Stimulated activated CD8-positive, alpha-beta memory T cell treated with anti-CD3 and anti-CD28 coated beads, Interleukin-12 subunit alpha, Interleukin-12 subunit beta, amount 100 ng/mL, for 1 hour (primary cell): ENCODE results near the gene CDC34.
A peak's percentile ranks its signal among the peaks of the same experiment; 100 is the strongest.

Experiments
- DNase-seq: peaks from one replicate; pipeline ENCODE4 v3.0.0-alpha.2; 2020; ENCODE audit warnings: low read depth

Gene CDC34

DNA sequence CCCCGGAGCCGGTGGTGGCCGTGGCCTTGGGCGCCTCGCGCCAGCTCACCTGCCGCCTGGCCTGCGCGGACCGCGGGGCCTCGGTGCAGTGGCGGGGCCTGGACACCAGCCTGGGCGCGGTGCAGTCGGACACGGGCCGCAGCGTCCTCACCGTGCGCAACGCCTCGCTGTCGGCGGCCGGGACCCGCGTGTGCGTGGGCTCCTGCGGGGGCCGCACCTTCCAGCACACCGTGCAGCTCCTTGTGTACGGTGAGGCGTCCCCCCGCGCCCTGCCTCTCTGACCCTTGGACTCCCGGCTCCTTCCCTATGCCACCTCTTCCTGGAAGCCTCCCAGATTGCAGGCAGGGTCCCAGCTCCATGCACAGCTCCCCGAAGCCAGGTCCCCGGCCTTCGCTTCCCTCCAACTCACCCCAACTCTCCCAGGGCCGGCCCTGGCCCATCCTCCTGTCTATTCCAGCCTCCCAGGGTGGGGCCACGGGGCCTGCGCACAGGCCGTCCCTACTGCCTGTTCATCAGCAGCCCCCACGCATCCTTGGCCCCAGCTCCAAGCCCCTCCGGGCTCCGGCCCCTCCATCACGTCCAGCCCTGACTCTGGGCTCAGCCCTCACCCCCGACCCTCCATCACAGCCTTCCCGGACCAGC, 33.6 kb upstream of the CDC34 start:
- no peak for DNase-seq

DNA sequence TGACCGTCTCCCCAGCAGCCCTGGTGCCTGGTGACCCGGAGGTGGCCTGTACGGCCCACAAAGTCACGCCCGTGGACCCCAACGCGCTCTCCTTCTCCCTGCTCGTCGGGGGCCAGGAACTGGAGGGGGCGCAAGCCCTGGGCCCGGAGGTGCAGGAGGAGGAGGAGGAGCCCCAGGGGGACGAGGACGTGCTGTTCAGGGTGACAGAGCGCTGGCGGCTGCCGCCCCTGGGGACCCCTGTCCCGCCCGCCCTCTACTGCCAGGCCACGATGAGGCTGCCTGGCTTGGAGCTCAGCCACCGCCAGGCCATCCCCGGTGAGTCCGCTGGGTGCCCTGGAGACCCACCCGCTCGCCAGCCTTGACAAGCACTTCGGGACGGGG, 33.1 kb upstream of the CDC34 start:
- DNase-seq, result no peak

DNA sequence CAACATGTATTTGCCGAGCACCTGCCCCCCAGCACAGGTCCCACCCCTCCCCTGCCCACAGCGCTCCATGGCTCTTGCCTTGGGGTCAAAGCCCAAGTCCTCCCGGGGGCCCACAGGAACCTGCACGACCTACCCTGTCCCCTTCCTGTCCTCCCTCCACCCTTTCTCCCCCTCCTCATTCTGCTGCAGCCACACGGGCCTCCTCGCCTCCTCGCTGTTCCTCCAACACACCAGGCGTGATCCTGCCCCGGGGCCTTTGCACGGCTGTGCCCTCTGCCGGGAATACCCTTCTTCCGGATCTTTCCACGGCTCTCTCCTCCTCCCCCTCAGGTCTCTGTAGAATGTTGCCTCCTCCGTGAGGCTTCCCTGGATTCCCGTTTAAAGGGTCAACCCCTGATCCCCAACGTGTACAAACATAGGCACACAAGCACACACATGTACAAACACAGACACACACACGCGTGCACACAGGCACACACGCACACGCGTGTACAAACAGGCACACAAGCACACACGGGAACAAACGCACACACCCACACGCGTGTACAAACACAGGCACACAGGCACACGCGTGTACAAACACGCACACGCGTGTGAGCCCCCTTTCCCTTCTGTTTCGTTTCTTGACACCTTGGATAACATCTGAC, 32.5 kb upstream of the CDC34 start:
- no peak for DNase-seq

DNA sequence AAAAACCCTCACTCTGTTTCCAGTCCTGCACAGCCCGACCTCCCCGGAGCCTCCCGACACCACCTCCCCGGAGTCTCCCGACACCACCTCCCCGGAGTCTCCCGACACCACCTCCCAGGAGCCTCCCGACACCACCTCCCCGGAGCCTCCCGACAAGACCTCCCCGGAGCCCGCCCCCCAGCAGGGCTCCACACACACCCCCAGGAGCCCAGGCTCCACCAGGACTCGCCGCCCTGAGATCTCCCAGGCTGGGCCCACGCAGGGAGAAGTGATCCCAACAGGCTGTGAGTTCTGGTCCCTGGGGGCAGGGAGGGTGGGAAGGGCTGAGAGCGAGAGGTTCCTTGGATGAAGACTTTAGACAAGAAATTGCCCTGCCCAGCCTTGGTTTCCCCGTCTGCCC, 29.9 kb upstream of the CDC34 start:
- DNase-seq, result no peak

DNA sequence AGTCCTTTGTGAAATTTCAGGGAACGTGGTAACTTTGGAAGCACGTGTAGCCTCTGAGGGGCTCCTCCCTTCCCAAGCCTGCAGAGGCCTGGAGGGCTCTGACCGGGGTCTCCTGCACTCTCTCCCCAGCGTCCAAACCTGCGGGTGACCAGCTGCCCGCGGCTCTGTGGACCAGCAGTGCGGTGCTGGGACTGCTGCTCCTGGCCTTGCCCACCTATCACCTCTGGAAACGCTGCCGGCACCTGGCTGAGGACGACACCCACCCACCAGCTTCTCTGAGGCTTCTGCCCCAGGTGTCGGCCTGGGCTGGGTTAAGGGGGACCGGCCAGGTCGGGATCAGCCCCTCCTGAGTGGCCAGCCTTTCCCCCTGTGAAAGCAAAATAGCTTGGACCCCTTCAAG, 26.9 kb upstream of the CDC34 start:
- DNase-seq, result no peak

DNA sequence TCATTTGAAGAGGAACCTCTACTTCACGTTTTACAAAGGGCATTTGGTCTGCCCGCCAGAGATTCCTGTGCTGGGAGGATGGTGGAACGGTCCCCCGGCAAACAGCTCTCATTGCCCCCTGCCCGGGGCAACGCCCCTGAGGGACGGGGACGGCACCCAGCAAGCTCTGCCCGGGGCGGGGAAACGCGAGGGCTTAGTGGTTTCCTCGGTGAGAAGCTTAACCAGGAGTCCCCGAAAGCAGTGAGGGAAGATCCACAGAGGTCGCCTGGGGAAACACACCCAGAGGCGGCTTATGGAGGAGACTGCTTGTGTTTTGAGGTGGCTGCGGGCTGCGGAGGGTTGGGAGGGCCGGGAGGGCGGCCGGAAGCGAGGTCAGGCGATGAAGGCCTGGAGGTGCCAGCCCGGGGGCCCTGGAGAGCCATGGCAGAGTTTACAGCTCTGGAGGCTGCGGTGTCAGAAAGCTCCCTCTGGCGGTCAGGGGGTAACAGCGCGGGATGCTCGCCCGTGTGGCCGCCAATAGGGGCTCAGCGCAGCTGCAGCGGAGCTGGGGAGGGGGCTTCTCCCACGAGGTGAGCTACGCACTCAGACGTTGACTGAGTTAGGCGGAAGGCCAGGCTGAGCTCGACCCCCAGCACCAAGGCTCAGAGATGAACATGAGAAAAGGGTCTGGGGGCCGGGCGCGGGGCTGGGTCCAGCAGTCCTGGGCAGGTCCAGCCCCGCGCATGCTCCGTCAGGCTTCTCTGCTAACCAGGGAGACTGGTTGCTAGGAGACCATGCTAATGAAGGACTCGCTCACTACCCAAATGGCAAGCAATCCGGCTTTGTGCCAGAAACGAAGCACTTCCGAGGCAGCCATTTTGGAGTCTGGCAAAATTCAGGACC, 24.9 kb upstream of the CDC34 start:
- DNase-seq, result peak; percentile 91

DNA sequence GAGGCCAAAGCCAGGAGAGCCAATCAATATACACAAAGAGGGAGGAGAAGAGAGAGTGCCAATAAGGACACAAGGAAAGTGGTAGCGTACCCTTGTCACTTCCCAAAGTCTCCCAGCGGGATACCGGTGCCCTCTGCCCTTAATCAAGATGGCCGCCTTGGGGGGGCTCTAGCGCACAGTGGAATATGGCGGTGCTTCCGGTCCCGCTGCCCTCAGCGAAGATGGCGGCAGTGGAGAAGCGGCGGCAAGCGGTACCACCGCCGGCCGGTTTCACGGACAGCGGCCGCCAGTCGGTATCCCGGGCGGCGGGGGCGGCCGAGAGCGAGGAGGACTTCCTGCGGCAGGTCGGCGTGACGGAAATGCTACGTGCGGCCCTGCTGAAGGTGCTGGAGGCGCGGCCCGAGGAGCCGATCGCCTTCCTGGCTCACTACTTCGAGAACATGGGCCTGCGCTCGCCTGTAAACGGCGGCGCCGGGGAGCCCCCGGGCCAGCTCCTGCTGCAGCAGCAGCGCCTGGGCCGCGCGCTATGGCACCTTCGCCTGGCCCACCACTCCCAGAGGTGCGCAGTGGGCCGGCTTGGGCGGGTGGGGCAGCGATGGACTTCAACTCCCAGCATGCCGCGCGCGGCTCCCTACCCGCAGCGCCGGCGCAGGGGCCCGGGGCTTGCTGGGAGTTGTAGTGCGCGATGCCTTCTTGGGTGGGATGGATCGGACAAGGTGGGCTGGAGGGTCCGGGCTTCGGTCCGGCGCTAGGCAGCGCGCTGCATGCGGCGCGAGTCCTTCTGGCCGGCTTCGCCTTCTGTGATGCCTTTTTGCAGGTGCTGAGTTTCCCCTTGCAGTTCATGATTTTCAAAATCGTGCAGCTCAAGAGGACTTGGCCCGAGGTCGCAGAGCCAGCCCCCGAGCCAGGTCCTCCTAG, 24.0 kb upstream of the CDC34 start, which contains the start of gene TPGS1:
TPGS1 (plus strand) TSS at position 212 of the 918 bp plus-strand sequence; CDS start at position 222, 10 bp downstream.
- peak; percentile 57 for DNase-seq

DNA sequence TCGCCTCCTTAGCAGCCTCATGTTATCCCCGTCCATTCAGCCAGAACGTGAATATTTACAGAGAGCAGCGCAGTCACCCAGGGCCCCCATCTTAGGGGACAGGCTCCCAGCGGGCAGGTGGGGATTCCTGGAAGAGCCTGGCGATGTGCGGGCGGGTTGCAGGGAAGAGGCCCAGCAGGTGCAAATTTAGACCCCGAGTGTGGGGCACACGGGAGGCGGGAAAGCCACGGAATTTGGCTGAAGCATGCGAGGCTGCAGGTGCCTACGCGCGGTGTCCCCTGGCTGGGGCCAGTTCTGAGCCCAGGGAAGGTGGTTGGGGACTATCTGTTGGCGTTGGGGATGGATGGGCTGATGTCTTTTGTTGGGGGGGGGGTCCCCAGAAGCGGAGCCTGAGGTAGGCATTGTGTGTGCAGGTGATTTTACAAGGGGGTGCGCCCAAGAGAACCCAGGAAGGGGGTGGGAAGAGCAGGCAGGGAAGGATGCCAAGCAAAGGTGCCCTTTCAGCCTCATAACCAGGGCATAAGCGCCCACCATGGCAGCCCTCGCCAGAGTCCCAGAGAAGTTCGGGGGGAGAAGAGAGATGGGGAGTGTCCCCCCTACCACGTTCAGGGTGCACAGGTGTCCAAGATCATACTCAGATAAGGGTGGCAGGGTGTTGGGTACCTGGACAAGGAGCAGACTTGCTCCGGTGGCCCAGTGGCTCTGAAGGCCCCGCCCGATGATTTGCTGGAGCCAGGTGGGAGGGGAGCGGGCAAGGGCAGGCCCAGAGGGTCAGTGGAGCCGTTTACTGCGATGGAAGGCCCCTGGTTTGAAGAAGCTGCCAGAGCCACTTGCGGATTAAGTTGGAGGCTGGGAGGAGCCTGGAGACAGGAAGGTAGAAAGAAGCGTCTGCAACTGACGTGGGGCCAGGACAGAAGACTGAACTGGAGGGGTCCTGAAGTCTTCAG, 23.1 kb upstream of the CDC34 start:
- no peak for DNase-seq

DNA sequence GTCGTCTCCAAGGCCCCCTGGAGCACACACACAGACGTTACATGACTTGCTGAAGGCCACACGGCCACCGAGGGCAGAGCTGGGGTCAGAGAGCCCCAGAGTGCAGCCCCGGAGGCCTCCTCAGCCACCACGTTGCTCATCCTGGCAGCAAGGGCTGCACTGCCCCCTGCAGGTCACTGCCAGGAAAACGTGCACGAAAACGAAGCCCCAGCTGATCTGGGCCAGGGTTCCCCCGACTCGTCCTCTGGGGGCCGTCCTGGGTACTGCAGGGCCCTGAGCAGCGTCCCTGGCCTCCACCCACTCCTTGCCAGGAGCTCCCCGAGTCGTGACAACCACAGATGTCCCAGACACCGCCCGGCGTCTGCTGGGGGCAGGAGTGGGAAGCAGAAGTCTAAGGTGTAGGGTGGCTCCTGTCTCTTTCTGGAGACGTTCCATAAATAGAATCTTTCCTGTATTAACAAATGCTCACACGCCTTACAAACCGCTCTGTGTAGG, 20.9 kb upstream of the CDC34 start:
- peak; percentile 88 for DNase-seq

DNA sequence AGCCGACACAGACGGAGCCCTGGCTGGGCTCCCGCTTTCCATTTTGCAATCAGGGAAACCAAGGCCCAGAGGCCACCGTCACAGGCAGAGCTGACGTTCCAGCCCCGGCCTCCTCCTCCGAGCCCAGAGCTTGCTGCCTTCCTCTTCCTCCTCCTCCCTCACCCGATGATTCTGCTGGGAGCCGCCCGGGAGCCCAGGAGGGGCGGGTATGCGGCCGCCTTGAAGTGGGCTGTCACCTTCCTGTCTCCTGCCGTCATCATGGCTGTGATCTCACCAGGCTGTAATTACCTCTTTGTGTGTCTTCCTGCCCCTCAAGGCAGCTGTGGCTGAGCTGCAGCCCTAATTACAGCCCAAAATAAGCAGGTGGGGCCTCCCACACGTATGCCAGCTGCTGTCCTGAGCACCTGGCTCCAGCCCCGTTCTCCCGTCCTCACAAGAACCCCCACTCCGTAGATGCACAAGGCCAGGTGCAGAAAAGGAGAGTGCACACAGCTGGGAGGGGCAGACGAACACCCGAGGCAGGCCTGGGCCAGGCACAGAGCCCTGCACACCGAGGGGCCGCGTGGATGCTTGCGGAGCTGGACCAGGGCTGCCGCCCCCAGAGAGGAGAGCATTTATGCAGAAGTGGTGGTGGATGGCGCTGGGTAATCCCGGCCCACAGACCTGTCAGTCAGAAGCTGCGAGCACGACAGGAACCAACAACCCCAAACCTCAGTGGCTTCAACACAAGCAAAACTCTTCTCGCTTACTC, 20.3 kb upstream of the CDC34 start:
- peak; percentile 75 for DNase-seq

DNA sequence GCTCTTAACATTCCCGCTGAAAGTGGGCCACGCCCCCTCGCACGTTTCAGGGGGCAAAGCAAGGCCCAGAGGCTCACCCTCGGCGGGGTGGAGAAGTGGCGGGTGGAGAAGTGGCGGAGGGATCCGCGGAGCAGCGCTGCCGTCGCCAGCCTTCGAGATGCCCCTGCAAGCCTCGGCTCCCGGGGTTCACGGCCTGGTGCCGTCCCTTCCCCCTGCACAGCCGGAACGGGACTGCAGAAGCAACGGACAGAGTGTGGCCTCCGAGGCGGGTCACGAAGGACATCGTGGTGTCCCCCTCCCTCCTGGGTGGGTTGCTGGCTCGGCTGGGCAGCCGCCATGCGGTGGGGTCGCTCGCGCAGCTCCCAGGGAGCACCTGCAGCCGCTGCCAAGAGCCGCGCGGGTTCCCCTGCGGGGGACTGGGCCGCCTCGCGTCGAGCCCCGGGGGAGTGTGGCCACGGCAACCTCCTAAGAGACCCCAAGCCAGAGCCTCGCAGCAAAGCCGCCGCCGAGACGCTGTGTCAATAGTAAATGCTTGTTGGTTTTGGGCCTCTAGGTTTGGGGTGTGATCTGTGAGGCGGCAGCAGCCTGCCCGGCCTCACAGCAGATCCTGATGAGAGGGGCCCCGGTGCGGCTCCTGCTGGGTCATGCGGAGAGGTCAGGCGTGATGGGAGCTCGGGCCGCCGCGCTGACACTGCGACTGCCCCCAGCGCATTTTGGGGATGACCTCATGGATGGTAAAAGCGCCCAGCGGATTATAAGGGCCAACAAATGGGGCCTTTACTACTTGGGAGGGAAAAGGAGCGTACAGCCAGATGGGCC, 18.8 kb upstream of the CDC34 start:
- no peak for DNase-seq

DNA sequence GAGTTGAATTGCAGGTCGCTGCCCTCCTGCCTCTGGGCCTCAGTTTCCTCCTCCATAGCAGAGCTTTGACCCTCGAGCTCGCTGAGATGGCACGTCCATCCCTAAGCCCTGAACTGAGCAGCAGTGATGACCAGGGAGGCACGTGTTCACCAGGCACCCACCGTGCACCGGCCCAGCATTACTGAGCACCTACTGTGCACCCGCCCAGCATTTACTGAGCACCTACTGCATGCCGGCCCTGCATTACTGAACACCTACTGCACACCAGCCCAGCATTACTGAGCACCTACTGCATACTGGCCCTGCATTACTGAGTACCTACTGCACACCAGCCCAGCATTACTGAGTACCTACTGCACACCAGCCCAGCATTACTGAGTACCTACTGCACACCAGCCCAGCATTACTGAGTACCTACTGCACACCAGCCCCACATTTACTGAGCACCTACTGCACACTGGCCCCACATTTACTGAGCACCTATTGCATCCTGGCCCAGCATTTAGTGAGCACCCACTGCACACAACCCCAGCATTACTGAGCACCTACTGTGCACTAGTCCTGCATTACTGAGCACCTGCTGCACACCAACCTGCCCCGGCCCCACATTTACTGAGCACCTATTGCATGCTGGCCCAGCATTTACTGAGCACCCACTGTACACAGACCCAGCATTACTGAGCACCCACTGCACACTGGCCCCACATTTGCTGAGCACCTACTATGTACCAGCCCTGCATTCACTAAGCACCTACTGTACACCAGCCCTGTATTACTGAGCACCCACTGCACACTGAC, 18.0 kb upstream of the CDC34 start:
- no peak for DNase-seq

DNA sequence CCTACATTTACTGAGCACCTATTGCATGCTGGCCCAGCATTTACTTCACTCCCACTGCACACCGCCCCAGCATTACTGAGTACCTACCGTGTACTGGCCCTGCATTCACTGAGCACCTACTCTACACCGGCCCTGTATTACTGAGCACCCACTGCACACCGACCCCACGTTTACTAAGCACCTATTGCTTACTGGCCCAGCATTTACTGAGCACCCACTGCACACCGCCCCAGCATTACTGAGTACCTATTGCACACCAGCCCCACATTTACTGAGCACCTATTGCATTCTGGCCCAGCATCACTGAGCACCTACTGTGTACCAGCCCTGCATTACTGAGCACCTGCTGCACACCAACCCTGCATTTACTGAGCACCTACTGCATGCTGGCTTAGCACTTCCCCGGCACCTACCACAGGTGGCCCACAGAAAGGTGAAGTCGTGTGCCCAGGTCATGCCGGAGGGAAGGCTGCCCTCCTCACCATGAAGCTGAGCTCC, 17.3 kb upstream of the CDC34 start:
- DNase-seq, result no peak

DNA sequence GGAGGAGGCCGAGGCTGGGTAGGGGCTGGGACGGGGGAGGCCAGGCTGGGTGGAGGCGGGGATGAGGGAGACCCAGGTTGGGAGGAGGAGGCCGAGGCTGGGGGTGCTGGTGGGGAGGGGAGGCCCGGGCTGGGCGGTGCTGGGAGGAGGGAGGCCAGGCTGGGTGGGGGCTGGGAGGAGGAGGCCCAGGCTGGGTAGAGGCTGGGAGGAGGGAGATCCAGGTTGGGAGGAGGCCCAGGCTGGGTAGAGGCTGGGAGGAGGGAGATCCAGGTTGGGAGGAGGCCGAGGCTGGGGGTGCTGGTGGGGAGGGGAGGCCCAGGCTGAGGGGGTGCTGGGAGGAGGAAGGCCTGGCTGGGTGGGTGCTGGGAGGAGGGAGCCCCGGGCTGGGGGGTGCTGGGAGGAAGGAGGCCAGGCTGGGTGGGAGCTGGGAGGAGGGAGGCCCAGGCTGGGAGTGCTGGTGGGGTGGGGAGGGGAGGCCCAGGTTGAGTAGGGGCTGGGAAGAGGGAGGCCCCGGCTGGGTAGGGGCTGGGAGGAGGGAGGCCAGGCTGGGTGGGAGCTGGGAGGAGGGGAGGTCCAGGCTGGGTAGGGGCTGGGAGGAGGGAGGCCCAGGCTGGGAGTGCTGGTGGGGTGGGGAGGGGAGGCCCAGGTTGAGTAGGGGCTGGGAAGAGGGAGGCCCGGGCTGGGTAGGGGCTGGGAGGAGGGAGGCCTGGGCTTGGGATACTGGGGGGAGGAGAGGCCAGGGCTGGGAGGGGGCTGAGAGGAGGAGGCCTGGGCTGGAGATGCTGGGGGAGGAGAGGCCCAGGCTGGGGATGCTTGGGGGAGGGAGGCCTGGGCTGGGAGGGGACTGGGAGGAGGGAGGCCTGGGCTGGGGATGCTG, 13.6 kb upstream of the CDC34 start:
- no peak for DNase-seq

DNA sequence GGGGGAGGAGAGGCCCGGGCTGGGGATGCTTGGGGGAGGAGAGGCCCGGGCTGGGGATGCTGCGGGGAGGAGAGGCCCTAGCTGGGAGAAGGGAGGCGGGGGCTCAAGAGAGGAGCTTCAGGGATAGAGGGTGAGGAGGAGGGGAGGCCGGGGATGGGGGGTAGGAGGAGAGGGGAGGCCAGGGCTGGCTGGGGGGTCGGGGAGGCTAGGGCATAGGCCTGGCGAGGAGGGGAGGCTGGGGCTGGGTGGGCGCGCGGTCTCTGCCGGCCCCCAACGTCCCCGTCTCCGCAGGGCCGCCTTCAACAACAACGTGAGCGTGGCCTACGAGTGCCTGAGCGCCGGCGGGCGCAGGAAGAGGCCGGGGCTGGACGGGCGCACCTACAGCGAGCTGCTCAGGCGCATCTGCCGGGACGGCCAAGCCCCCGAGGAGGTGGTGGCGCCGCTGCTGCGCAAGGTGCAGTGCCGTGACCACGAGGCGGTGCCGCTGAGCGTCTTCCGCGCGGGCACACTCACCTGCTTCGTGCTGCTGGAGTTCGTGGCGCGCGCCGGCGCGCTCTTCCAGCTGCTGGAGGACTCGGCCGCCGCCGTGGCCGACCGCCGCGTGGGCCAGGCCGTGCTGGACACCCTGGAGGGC, 12.8 kb upstream of the CDC34 start:
- DNase-seq, result peak; percentile 27

DNA sequence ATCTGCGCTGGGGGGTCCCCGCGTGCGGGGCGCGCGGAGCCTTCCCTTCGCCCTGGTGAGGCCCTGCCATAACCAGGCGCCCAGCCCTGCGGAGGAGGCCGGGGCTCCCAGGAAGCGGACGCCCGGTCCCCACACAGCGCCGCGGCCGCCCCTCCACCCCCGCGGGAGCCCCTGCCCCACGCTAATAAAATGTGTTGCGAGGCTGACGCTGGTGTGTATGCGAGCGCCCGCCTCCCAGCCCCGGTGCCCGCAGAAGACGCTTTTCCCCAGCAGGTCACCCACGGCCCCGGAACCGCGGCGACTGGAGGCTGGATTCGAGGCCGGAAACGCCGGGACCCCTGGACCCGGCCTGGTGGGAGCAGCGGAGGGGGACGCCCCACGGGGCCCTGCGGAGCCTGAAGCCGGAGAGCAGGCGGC, 12.1 kb upstream of the CDC34 start:
- no peak for DNase-seq
